Dendritic cell treated with granulocyte-macrophage colony-stimulating factor and Interleukin-4, amounts not matched to agents 40 ng/mL and 50 ng/mL, for 4 days (primary cell): ENCODE measurements around the gene KRTAP9-3.
"Not testable (repeated sequence)": the region's sequence is repeated elsewhere in the genome, so short reads cannot be mapped to it uniquely, and the experiment has no call there.

Experiments used
- H3K27ac Mint-ChIP-seq: one replicate; pipeline ENCODE4 v1.8.0; 2022; ENCODE audit warnings: mild to moderate bottlenecking, mixed read lengths
- H3K27me3 Mint-ChIP-seq: one replicate; pipeline ENCODE4 v1.8.0; 2022; ENCODE audit warnings: mild to moderate bottlenecking, mixed read lengths
- H3K36me3 Mint-ChIP-seq: one replicate; pipeline ENCODE4 v1.8.0; 2022; ENCODE audit warnings: low read depth, mixed read lengths
- H3K4me1 Mint-ChIP-seq: one replicate; pipeline ENCODE4 v1.8.0; 2022; ENCODE audit warnings: low read depth, mixed read lengths
- H3K4me3 Mint-ChIP-seq: one replicate; pipeline ENCODE4 v1.8.0; 2022; ENCODE audit warnings: mild to moderate bottlenecking, moderate library complexity, mixed read lengths
- H3K9me3 Mint-ChIP-seq: one replicate; pipeline ENCODE4 v1.8.0; 2022; ENCODE audit warnings: mixed read lengths
- intact Hi-C: fragments of 100-400 bp; cut with micrococcal nuclease; formaldehyde crosslinking; loops from one replicate; pipeline ENCODE4 v1.15.0; 2022

Gene KRTAP9-3

DNA sequence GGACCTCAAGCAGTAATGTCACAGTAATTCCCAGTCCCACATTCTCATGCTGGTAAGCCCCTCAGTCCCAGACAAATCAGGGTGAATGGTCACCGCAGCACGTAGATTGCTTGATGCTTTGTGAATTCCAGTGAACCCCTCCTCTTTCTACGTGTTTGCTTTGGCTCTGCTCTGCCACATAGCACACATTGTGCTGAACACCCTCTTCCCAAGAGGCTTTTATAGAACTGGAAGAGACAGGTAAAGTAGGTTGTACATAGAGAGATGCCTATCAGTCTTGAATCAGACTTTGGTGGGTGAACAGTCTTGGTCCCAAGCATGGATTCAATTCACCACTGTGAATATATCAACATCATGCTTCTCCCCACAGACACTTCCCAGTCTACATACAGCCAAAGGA lies 32.4 kb downstream of the KRTAP9-3 start:
- H3K27ac Mint-ChIP-seq: no peak overlapping the region
- H3K36me3 Mint-ChIP-seq: no peaks in the 10 kb centered on the region
- H3K9me3 Mint-ChIP-seq: no peaks in the 10 kb centered on the region
- H3K4me1 Mint-ChIP-seq: no peaks in the 10 kb centered on the region
- intact Hi-C loops: loop anchor here (1.0 kb wide), 1 partner anchor 12 kb away; no protein-coding TSS in a partner anchor
- H3K27me3 Mint-ChIP-seq: peaks cover 20% of the 10 kb centered on the region
- H3K4me3 Mint-ChIP-seq: no peak overlapping the region

GRCh38 chr17:41265078-41265477 lies 32.8 kb downstream of the KRTAP9-3 start, which contains the start of gene KRTAP9-6:
TSS of gene KRTAP9-6 (plus strand) at chr17:41265378. CDS start at chr17:41265378, 0 bp downstream.
- Mint-ChIP-seq H3K27me3 (peaks cover 20% of the 10 kb centered on the region), H3K9me3 (no peaks in the 10 kb centered on the region), H3K27ac (no peak within 1 kb of the TSS), H3K36me3 (no peaks in the 10 kb centered on the region), H3K4me1 (no peaks in the 10 kb centered on the region), H3K4me3 (no peak within 1 kb of the TSS)
- intact Hi-C loops: no loop called here

GRCh38 chr17:41267711-41268110 lies 35.5 kb downstream of the KRTAP9-3 start:
- Mint-ChIP-seq H3K4me3 (no peak overlapping the region), H3K27ac (no peak overlapping the region), H3K36me3 (no peaks in the 10 kb centered on the region), H3K9me3 (no peaks in the 10 kb centered on the region), H3K4me1 (no peaks in the 10 kb centered on the region), H3K27me3 (peaks cover 23% of the 10 kb centered on the region)
- intact Hi-C loops: no loop called here

- H3K4me3 Mint-ChIP-seq, H3K9me3 Mint-ChIP-seq, H3K4me1 Mint-ChIP-seq, H3K36me3 Mint-ChIP-seq, intact Hi-C loops, H3K27ac Mint-ChIP-seq: not testable (repeated sequence)
- peaks cover 15% of the 10 kb centered on the region for H3K27me3 Mint-ChIP-seq
These were observed 39.1 kb downstream of the KRTAP9-3 start for GRCh38 chr17:41271323-41271722.

- H3K27ac Mint-ChIP-seq: no peak overlapping the region
- intact Hi-C loops: no loop called here
- no peaks in the 10 kb centered on the region for H3K36me3 Mint-ChIP-seq
These were observed 39.6 kb downstream of the KRTAP9-3 start for GRCh38 chr17:41271858-41272257.

GRCh38 chr17:41275648-41276190 lies 43.5 kb downstream of the KRTAP9-3 start, which contains the start of gene KRTAP9-7:
TSS of gene KRTAP9-7 (plus strand) at chr17:41275698. CDS start at chr17:41275698, 0 bp downstream.
- intact Hi-C loops: loop anchor here (1.0 kb wide), 1 partner anchor 11 kb away; no protein-coding TSS in a partner anchor
- not testable (repeated sequence) for H3K9me3 Mint-ChIP-seq, H3K36me3 Mint-ChIP-seq, H3K4me1 Mint-ChIP-seq, H3K4me3 Mint-ChIP-seq, H3K27ac Mint-ChIP-seq
- peaks cover 18% of the 10 kb centered on the region for H3K27me3 Mint-ChIP-seq

More at GRCh38 chr17:41271858-41272257, 39.6 kb downstream of the KRTAP9-3 start:
- H3K27me3 Mint-ChIP-seq: peaks cover 16% of the 10 kb centered on the region
- no peaks in the 10 kb centered on the region for H3K4me1 Mint-ChIP-seq
- H3K4me3 Mint-ChIP-seq: no peak overlapping the region
- no peaks in the 10 kb centered on the region for H3K9me3 Mint-ChIP-seq

- Mint-ChIP-seq H3K4me1 (no peaks in the 10 kb centered on the region), H3K27me3 (peaks cover 12% of the 10 kb centered on the region), H3K27ac (no peak overlapping the region)
These were observed 46.1 kb downstream of the KRTAP9-3 start for GRCh38 chr17:41278176-41278955.

More at GRCh38 chr17:41278176-41278955, 46.1 kb downstream of the KRTAP9-3 start:
- Mint-ChIP-seq H3K9me3 (no peaks in the 10 kb centered on the region), H3K4me3 (no peak overlapping the region), H3K36me3 (no peaks in the 10 kb centered on the region)
- intact Hi-C loops: no loop called here
